ENCODE results near the gene SDR9C7.
"Not testable (repeated sequence)": the region's sequence is repeated elsewhere in the genome, so short reads cannot be mapped to it uniquely, and the experiment has no call there.

The SDR9C7 gene

GRCh38 chr12:56951582-56952339 lies 17.6 kb upstream of the SDR9C7 start:
- DNase-seq: no peak

GRCh38 chr12:56948881-56949280 lies 14.7 kb upstream of the SDR9C7 start:
- no peak for DNase-seq

GRCh38 chr12:56948457-56948777 lies 14.2 kb upstream of the SDR9C7 start:
- DNase-seq: no peak

- DNase-seq: no peak
These were observed 13.6 kb upstream of the SDR9C7 start for GRCh38 chr12:56947633-56948456.

GRCh38 chr12:56943878-56944277 lies 9.7 kb upstream of the SDR9C7 start:
- DNase-seq: no peak

- not testable (repeated sequence) for DNase-seq
These were observed 9.2 kb upstream of the SDR9C7 start for GRCh38 chr12:56943374-56943773.

GRCh38 chr12:56941299-56942017 lies 7.2 kb upstream of the SDR9C7 start:
- no peak for DNase-seq

- DNase-seq: not testable (repeated sequence)
These were observed 6.7 kb upstream of the SDR9C7 start for GRCh38 chr12:56940942-56941298.

GRCh38 chr12:56935752-56936151 lies 1.5 kb upstream of the SDR9C7 start:
- no peak for DNase-seq

GRCh38 chr12:56935157-56935556 lies 949 bp upstream of the SDR9C7 start:
- DNase-seq: no peak

- DNase-seq: no peak
These were observed 1.3 kb downstream of the SDR9C7 start for GRCh38 chr12:56932867-56933266.

- DNase-seq: no peak
These were observed 2.1 kb downstream of the SDR9C7 start for GRCh38 chr12:56932146-56932545.

GRCh38 chr12:56931474-56931978 lies 2.7 kb downstream of the SDR9C7 start:
- DNase-seq: no peak

GRCh38 chr12:56930241-56930640 lies 4.0 kb downstream of the SDR9C7 start:
- no peak for DNase-seq

GRCh38 chr12:56929780-56930179 lies 4.4 kb downstream of the SDR9C7 start:
- DNase-seq: no peak

GRCh38 chr12:56928262-56928661 lies 5.9 kb downstream of the SDR9C7 start:
- no peak for DNase-seq

GRCh38 chr12:56927281-56927680 lies 6.9 kb downstream of the SDR9C7 start:
- DNase-seq: no peak

GRCh38 chr12:56922031-56922430 lies 12.2 kb downstream of the SDR9C7 start:
- DNase-seq: no peak

GRCh38 chr12:56921346-56921745 lies 12.9 kb downstream of the SDR9C7 start:
- no peak for DNase-seq

GRCh38 chr12:56918139-56918538 lies 16.1 kb downstream of the SDR9C7 start:
- not testable (repeated sequence) for DNase-seq

- no peak for DNase-seq
These were observed 17.2 kb downstream of the SDR9C7 start for GRCh38 chr12:56916996-56917333.

GRCh38 chr12:56916296-56916995 lies 17.8 kb downstream of the SDR9C7 start:
- DNase-seq: no peak

- no peak for DNase-seq
These were observed 19.5 kb downstream of the SDR9C7 start for GRCh38 chr12:56914724-56915123.

All from NCI-H187 treated with DMSO at 0.1 percent for 48 hours (cell line).